IMR-90 (cell line): ENCODE results near the gene TRIP4. TPM values are rescaled to one million over a fixed set of nuclear protein-coding genes. Genes with fewer than 3 reads are reported as not detected.
"Not testable (repeated sequence)": the region's sequence is repeated elsewhere in the genome, so short reads cannot be mapped to it uniquely, and the experiment has no call there.

Source experiments
- ATAC-seq: fragments of 200-7000 bp; cut with Tn5 transposase; 2 replicates; pipeline ENCODE4 v1.9.1; 2020; ENCODE audit warnings: low read depth, mild to moderate bottlenecking, moderate library complexity
- BruUV-seq: library from RNA; stranded (reverse); fragments of 400-500 nt; replicated peaks from 2 replicates; lab custom pipeline; 2021; lab: Mats Ljungman, UMichigan
- CTCF ChIA-PET: fragments of 300-600 bp; formaldehyde crosslinking; extraction: SDS; loops from one replicate; lab custom pipeline; 2021; ENCODE audit warnings: antibody characterized with exemption; lab: Yijun Ruan, JAX
- POLR2A ChIA-PET: fragments of 300-600 bp; sonication (Branson Sonifier 250); formaldehyde crosslinking; loops from one replicate; lab custom pipeline; 2022; ENCODE audit warnings: antibody characterized with exemption; ENCODE audit not compliant: unreplicated experiment; lab: Charles Lee
- DNase-seq: peaks from one replicate; pipeline ENCODE4 v3.0.0; 2013
- H2AFZ ChIP-seq: replicated peaks from 2 replicates; pipeline ENCODE3; 2013; ENCODE audit warnings: low read length, mild to moderate bottlenecking; ENCODE audit not compliant: poor library complexity
- H2AK5ac ChIP-seq: 2 replicates; pipeline ENCODE4 v1.6.1; 2013; ENCODE audit warnings: low read depth, low read length, inconsistent platforms
- H2AK9ac ChIP-seq: replicated peaks from 2 replicates; pipeline ENCODE3; 2013; ENCODE audit warnings: mild to moderate bottlenecking, low read depth, low read length, moderate library complexity; ENCODE audit not compliant: poor library complexity
- H2BK120ac ChIP-seq: 2 replicates; pipeline ENCODE4 v1.6.1; 2013; ENCODE audit warnings: low read depth, low read length, inconsistent platforms
- H2BK15ac ChIP-seq: 3 replicates; pipeline ENCODE4 v1.6.1; 2013; ENCODE audit warnings: low read depth, low read length, inconsistent platforms
- H2BK20ac ChIP-seq: 2 replicates; pipeline ENCODE4 v1.6.1; 2013; ENCODE audit warnings: low read depth, mild to moderate bottlenecking, inconsistent platforms, low read length, moderate library complexity
- H2BK5ac ChIP-seq: 2 replicates; pipeline ENCODE4 v1.6.1; 2013; ENCODE audit warnings: mild to moderate bottlenecking, low read depth, low read length, inconsistent platforms; ENCODE audit not compliant: poor library complexity, severe bottlenecking
- H3K14ac ChIP-seq: replicated peaks from 2 replicates; pipeline ENCODE4 v1.6.1; 2013; ENCODE audit warnings: low read depth, low read length, inconsistent platforms
- H3K18ac ChIP-seq: 2 replicates; pipeline ENCODE4 v1.6.1; 2013; ENCODE audit warnings: low read depth, low read length, control low read depth
- H3K23ac ChIP-seq: 2 replicates; pipeline ENCODE4 v1.6.1; 2013; ENCODE audit warnings: low read depth, low read length, inconsistent platforms
- H3K27ac ChIP-seq: 2 replicates; pipeline ENCODE4 v1.5.1; 2013; ENCODE audit warnings: mild to moderate bottlenecking, control low read depth, low read length; ENCODE audit not compliant: insufficient read depth
- H3K27me3 ChIP-seq: 2 replicates; pipeline ENCODE4 v1.6.1; 2013; ENCODE audit warnings: low read length; ENCODE audit not compliant: control insufficient read depth, insufficient read depth
- H3K36me3 ChIP-seq: 2 replicates; pipeline ENCODE4 v1.6.1; 2013; ENCODE audit warnings: low read length, mixed read lengths; ENCODE audit not compliant: control insufficient read depth, insufficient read depth
- H3K4ac ChIP-seq: 2 replicates; pipeline ENCODE4 v1.6.1; 2013; ENCODE audit warnings: low read depth, low read length, inconsistent platforms
- H3K4me1 ChIP-seq: 2 replicates; pipeline ENCODE4 v1.6.1; 2013; ENCODE audit warnings: low read length, mixed read lengths; ENCODE audit not compliant: control insufficient read depth, insufficient read depth
- H3K4me2 ChIP-seq: 2 replicates; pipeline ENCODE4 v1.6.1; 2013; ENCODE audit warnings: low read depth, mild to moderate bottlenecking, control low read depth, low read length, moderate library complexity
- H3K4me3 ChIP-seq: 2 replicates; pipeline ENCODE4 v1.5.1; 2013; ENCODE audit warnings: low read depth, mild to moderate bottlenecking, control low read depth, low read length, moderate library complexity; ENCODE audit not compliant: insufficient read depth
- H3K56ac ChIP-seq: 2 replicates; pipeline ENCODE4 v1.6.1; 2013; ENCODE audit warnings: low read length, inconsistent platforms; ENCODE audit not compliant: insufficient read depth; ENCODE audit errors: extremely low read depth
- H3K79me1 ChIP-seq, 2 experiments: 2 replicates each; pipeline ENCODE4 v1.6.1; 2013; ENCODE audit warnings: low read length in 2 of 2, inconsistent platforms in 1 of 2, low read depth in 1 of 2
- H3K9ac ChIP-seq: 2 replicates; pipeline ENCODE4 v1.6.1; 2013; ENCODE audit warnings: low read depth, low read length, control low read depth
- H3K9me1 ChIP-seq: 2 replicates; pipeline ENCODE4 v1.6.1; 2013; ENCODE audit warnings: low read length, inconsistent platforms; ENCODE audit not compliant: insufficient read depth
- H3K9me3 ChIP-seq: 2 replicates; pipeline ENCODE4 v1.6.1; 2013; ENCODE audit warnings: low read length; ENCODE audit not compliant: control insufficient read depth, insufficient read depth
- H4K20me1 ChIP-seq: 2 replicates; pipeline ENCODE4 v1.6.1; 2013; ENCODE audit warnings: low read length, inconsistent platforms; ENCODE audit not compliant: insufficient read depth
- H4K5ac ChIP-seq: 2 replicates; pipeline ENCODE4 v1.6.1; 2013; ENCODE audit warnings: mild to moderate bottlenecking, low read depth, low read length, control low read depth
- H4K8ac ChIP-seq, 2 experiments: 2 replicates each; pipeline ENCODE4 v1.6.1; 2013; ENCODE audit warnings: low read depth in 2 of 2, low read length in 2 of 2, control low read depth in 1 of 2, inconsistent platforms in 1 of 2
- H4K91ac ChIP-seq: 2 replicates; pipeline ENCODE4 v1.6.1; 2013; ENCODE audit warnings: low read depth, low read length, inconsistent platforms; ENCODE audit not compliant: insufficient read depth
- BHLHE40 ChIP-seq: fragments of 150-350 bp; IDR thresholded peaks from 2 replicates; pipeline ENCODE4 v1.6.1; 2016; ENCODE audit warnings: mild to moderate bottlenecking, low read depth, low read length
- CHD1 ChIP-seq: IDR thresholded peaks from 2 replicates; pipeline ENCODE4 v1.6.1; 2012; ENCODE audit warnings: low read depth, low read length, improper control_type of control experiment
- ELK1 ChIP-seq: fragments of 150-350 bp; IDR thresholded peaks from 2 replicates; pipeline ENCODE4 v1.6.1; 2016; ENCODE audit warnings: low read depth, mild to moderate bottlenecking, low read length, moderate library complexity, borderline replicate concordance
- NFE2L2 ChIP-seq: fragments of 150-350 bp; IDR thresholded peaks from 2 replicates; pipeline ENCODE4 v1.6.1; 2016; ENCODE audit warnings: low read depth, mild to moderate bottlenecking, low read length
- WGBS, 2 experiments: methylation state at CpG; one replicate each; pipeline versions ENCODE4 v1.1.5 to v1.1.7; 2013; ENCODE audit warnings: missing lambda C conversion rate in 2 of 2; ENCODE audit not compliant: insufficient read length in 1 of 2; ENCODE audit errors: extremely low coverage in 2 of 2; 5-methylcytosine and 5-hydroxymethylcytosine counted together
- dilution Hi-C: fragments of 300-500 bp; cut with HindIII; formaldehyde crosslinking; loops from one replicate; pipeline ENCODE4 v1.14.3; 2018; ENCODE audit warnings: low sequenced_read_pairs; ENCODE audit not compliant: unreplicated experiment
- in situ Hi-C: fragments of 300-500 bp; cut with MboI; formaldehyde crosslinking; loops from 3 replicates; pipeline ENCODE4 v1.14.3; 2019; ENCODE audit warnings: low sequenced_read_pairs, inconsistent platforms, mixed read lengths
- intact Hi-C: fragments of 100-400 bp; cut with micrococcal nuclease; formaldehyde crosslinking; loops from 2 replicates; pipeline ENCODE4 v1.10.0; 2022
- polyA plus RNA-seq, 3 experiments: library from polyadenylated mRNA; depleted of rRNA; stranded (reverse); fragments of >200 nt; gene quantifications; 2 replicates each; pipeline ENCODE4 v1.2.3, GENCODE V29; 2012; ENCODE audit warnings: low replicate concordance in 1 of 3
- total RNA-seq: library from RNA; depleted of rRNA; stranded (reverse); fragments of >200 nt; gene quantifications from 2 replicates; pipeline ENCODE4 v1.2.3, GENCODE V29; 2012
- TF ChIP-seq, protein P1 (sequence below): fragments of 150-350 bp; IDR thresholded peaks from 2 replicates; pipeline ENCODE4 v1.6.1; 2017; ENCODE audit warnings: mild to moderate bottlenecking, antibody characterized with exemption, low read length, low read depth

The TRIP4 gene
- total and polyA plus RNA-seq, 2 of the 4 experiments (the other 2 are of a cell fraction), result 13.1 to 19.4 TPM

- H3K27ac ChIP-seq, result no peak overlapping the region
- DNase-seq (no peak), ATAC-seq (no peak)
- H3K9me3 ChIP-seq, result no peaks in the 10 kb centered on the region
- no peak overlapping the region for H2AFZ ChIP-seq
- H2BK15ac ChIP-seq, result no peak overlapping the region
- H2AK5ac ChIP-seq, result no peak overlapping the region
- no peak overlapping the region for H3K56ac ChIP-seq
- H3K14ac ChIP-seq, result no peak overlapping the region
- peaks cover 41 to 72% of the 10 kb centered on the region in 2 experiments for H3K79me1 ChIP-seq
- no peak overlapping the region for H2BK120ac ChIP-seq
- peaks cover 9% of the 10 kb centered on the region for H3K4me1 ChIP-seq
- no peak overlapping the region for H2BK20ac ChIP-seq
- TF ChIP-seq NFE2L2 (no peak), CHD1 (no peak), BHLHE40 (no peak), ELK1 (no peak)
- TF ChIP-seq, protein P1, sequence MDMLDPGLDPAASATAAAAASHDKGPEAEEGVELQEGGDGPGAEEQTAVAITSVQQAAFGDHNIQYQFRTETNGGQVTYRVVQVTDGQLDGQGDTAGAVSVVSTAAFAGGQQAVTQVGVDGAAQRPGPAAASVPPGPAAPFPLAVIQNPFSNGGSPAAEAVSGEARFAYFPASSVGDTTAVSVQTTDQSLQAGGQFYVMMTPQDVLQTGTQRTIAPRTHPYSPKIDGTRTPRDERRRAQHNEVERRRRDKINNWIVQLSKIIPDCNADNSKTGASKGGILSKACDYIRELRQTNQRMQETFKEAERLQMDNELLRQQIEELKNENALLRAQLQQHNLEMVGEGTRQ, result no peak
- in situ Hi-C loops (no loop called here), intact Hi-C loops (no loop called here), dilution Hi-C loops (no loop called here)
- H3K9me1 ChIP-seq, result peaks cover 3% of the 10 kb centered on the region; the same call in 1 of the 2 replicates
- no peak overlapping the region for H3K23ac ChIP-seq
- no peak overlapping the region for H4K8ac ChIP-seq
- no peaks in the 10 kb centered on the region for H3K27me3 ChIP-seq
- peaks cover 21% of the 10 kb centered on the region; the same call in 1 of the 2 replicates for H4K20me1 ChIP-seq
- BruUV-seq, result no TSS peak
- H4K91ac ChIP-seq, result no peak overlapping the region
- no peak overlapping the region for H3K18ac ChIP-seq
- ChIA-PET CTCF (no interaction called here), POLR2A (no interaction called here)
- WGBS, 2 experiments, result no CpG with 5 or more reads among the region's 2 CpGs
- no peak overlapping the region for H2BK5ac ChIP-seq
- peaks cover 3% of the 10 kb centered on the region; the same call in 1 of the 2 replicates for H3K36me3 ChIP-seq
- no peak overlapping the region for H2AK9ac ChIP-seq
- no peak overlapping the region for H4K5ac ChIP-seq
- no peak overlapping the region for H3K4ac ChIP-seq
- H3K4me3 ChIP-seq, result no peak overlapping the region
- H3K4me2 ChIP-seq, result no peak overlapping the region
- H3K9ac ChIP-seq, result no peak overlapping the region
Measured at GRCh38 chr15:64493641-64494040, 106.0 kb downstream of the TRIP4 start.

DNA sequence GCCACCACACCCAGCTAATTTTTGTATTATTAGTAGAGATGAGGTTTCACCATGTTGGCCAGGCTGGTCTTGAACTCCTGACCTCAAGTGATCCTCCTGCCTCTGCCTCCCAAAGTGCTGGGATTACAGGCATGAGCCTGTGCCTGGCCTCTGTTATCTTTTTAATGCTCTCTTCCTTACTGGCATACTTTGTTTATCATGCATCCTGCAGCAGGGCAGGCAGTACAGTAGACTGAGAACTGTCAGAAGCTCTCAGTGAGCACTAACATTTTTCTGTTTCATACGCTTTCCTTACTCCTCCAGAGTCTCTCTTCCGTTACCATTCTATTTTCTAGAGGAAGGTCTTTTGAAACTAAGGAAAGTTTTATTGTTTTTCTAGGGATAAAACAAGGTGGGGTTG lies 108.3 kb downstream of the TRIP4 start:
- H2BK20ac ChIP-seq, H4K5ac ChIP-seq, H3K27ac ChIP-seq, CTCF ChIA-PET, H2AK5ac ChIP-seq, POLR2A ChIA-PET, H3K4me3 ChIP-seq, H2AK9ac ChIP-seq, H4K91ac ChIP-seq, H4K8ac ChIP-seq, H3K14ac ChIP-seq, H2AFZ ChIP-seq, H2BK5ac ChIP-seq, H3K9me3 ChIP-seq, in situ Hi-C loops, H2BK120ac ChIP-seq, BruUV-seq, H3K4ac ChIP-seq, H3K9ac ChIP-seq, H3K56ac ChIP-seq, DNase-seq, H3K4me1 ChIP-seq, H3K4me2 ChIP-seq, intact Hi-C loops, H3K27me3 ChIP-seq, dilution Hi-C loops, H3K18ac ChIP-seq, H2BK15ac ChIP-seq, H3K23ac ChIP-seq: not testable (repeated sequence)
- Histone ChIP-seq H4K20me1 (peaks cover 21% of the 10 kb centered on the region), H3K9me1 (peaks cover 14% of the 10 kb centered on the region; the same call in 1 of the 2 replicates), H3K79me1 (peaks cover 53 to 84% of the 10 kb centered on the region in 2 experiments), H3K36me3 (peaks cover 18% of the 10 kb centered on the region)
- 0 out of 2 replicates have a peak, but pooled peaks have one; percentile 35 for ATAC-seq
- WGBS, 2 experiments, result no CpG with 5 or more reads among the region's 2 CpGs
